Calu3 (cell line): ENCODE data around the gene MRPL19. TPM values are rescaled to one million over a fixed set of nuclear protein-coding genes. Genes with fewer than 3 reads are reported as not detected.

Experiments used
- BruUV-seq: library from RNA; stranded (reverse); fragments of 400-500 nt; replicated peaks from 2 replicates; lab custom pipeline; 2021; lab: Mats Ljungman, UMichigan
- CTCF ChIA-PET: fragments of 300-600 bp; sonication (Branson Sonifier 250); formaldehyde crosslinking; loops from one replicate; lab custom pipeline; 2022; ENCODE audit warnings: antibody characterized with exemption; lab: Charles Lee
- DNase-seq: peaks from one replicate; pipeline ENCODE4 v3.0.0; 2022
- H3K27ac Mint-ChIP-seq: one replicate; pipeline ENCODE4 v1.8.0; 2022; ENCODE audit warnings: mixed read lengths; ENCODE audit not compliant: unreplicated experiment
- H3K27me3 Mint-ChIP-seq: one replicate; pipeline ENCODE4 v1.8.0; 2022; ENCODE audit warnings: mixed read lengths; ENCODE audit not compliant: unreplicated experiment
- H3K36me3 Mint-ChIP-seq: one replicate; pipeline ENCODE4 v1.8.0; 2022; ENCODE audit warnings: mild to moderate bottlenecking, moderate library complexity, mixed read lengths; ENCODE audit not compliant: insufficient read depth, unreplicated experiment
- H3K4me1 Mint-ChIP-seq: one replicate; pipeline ENCODE4 v1.8.0; 2022; ENCODE audit warnings: mild to moderate bottlenecking, low read depth, mixed read lengths; ENCODE audit not compliant: unreplicated experiment
- H3K4me3 Mint-ChIP-seq: one replicate; pipeline ENCODE4 v1.8.0; 2022; ENCODE audit warnings: mild to moderate bottlenecking, low read depth, moderate library complexity, mixed read lengths; ENCODE audit not compliant: unreplicated experiment
- H3K9me3 Mint-ChIP-seq: one replicate; pipeline ENCODE4 v1.8.0; 2022; ENCODE audit warnings: low read depth, mixed read lengths; ENCODE audit not compliant: unreplicated experiment
- intact Hi-C: fragments of 100-400 bp; cut with micrococcal nuclease; formaldehyde crosslinking; loops from one replicate; pipeline ENCODE4 v1.10.0; 2022; ENCODE audit not compliant: unreplicated experiment
- total RNA-seq: library from RNA; stranded (reverse); gene quantifications from 2 replicates; pipeline ENCODE4 v1.2.3, GENCODE V29; 2022
- TF ChIP-seq, protein P1 (sequence below): fragments of 200-600 bp; IDR thresholded peaks from one replicate; pipeline ENCODE4 v1.8.0; 2022; ENCODE audit warnings: antibody characterized with exemption; ENCODE audit not compliant: unreplicated experiment

Gene MRPL19
- total RNA-seq, 1 experiment from 2014 or later, result 53.3 TPM

- H3K36me3 Mint-ChIP-seq, result no peaks in the 10 kb centered on the region
- no TSS peak for BruUV-seq
- DNase-seq, result no peak
- H3K4me1 Mint-ChIP-seq, result no peaks in the 10 kb centered on the region
- H3K27me3 Mint-ChIP-seq, result peaks cover 18% of the 10 kb centered on the region
- CTCF ChIA-PET, result interaction anchor here (1.0 to 1.7 kb wide), 3 partner anchors 9 to 76 kb away, joined by 3 to 10 read pairs (median 4); partner anchors contain the start of gene MRPL19
- H3K4me3 Mint-ChIP-seq, result no peak overlapping the region
- H3K9me3 Mint-ChIP-seq, result no peaks in the 10 kb centered on the region
- TF ChIP-seq, protein P1, sequence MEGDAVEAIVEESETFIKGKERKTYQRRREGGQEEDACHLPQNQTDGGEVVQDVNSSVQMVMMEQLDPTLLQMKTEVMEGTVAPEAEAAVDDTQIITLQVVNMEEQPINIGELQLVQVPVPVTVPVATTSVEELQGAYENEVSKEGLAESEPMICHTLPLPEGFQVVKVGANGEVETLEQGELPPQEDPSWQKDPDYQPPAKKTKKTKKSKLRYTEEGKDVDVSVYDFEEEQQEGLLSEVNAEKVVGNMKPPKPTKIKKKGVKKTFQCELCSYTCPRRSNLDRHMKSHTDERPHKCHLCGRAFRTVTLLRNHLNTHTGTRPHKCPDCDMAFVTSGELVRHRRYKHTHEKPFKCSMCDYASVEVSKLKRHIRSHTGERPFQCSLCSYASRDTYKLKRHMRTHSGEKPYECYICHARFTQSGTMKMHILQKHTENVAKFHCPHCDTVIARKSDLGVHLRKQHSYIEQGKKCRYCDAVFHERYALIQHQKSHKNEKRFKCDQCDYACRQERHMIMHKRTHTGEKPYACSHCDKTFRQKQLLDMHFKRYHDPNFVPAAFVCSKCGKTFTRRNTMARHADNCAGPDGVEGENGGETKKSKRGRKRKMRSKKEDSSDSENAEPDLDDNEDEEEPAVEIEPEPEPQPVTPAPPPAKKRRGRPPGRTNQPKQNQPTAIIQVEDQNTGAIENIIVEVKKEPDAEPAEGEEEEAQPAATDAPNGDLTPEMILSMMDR, result no peak
- intact Hi-C loops, result loop anchor here (1.0 kb wide), 1 partner anchor 76 kb away; no protein-coding TSS in a partner anchor
- H3K27ac Mint-ChIP-seq, result no peak overlapping the region
These were observed 69.8 kb downstream of the MRPL19 start for GRCh38 chr2:75716406-75716805.

DNA sequence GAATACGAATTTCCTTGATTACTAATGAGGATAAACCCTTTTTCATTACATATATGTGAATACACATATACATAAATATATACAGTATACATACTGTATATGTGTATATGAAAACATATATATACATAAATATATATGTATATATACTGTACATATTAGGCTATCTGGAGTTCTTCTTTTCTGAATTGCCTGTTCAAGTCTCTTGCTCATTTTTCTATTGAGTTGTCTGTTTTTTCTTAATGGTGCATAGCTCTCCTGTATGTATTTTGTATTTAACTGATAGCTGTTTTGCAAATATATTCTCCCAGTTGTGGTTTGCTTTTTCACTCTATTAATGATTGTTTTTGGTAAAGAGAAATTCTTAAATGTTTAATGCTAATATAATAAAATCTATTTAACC, 73.0 kb downstream of the MRPL19 start:
- H3K27me3 Mint-ChIP-seq, result peaks cover 37% of the 10 kb centered on the region
- no peaks in the 10 kb centered on the region for H3K4me1 Mint-ChIP-seq
- H3K27ac Mint-ChIP-seq, result no peak overlapping the region
- H3K4me3 Mint-ChIP-seq, result no peak overlapping the region
- no TSS peak for BruUV-seq
- no peak for DNase-seq
- CTCF ChIA-PET, result no interaction called here
- H3K36me3 Mint-ChIP-seq, result no peaks in the 10 kb centered on the region
- TF ChIP-seq, protein P1, result no peak
- H3K9me3 Mint-ChIP-seq, result no peaks in the 10 kb centered on the region
- intact Hi-C loops, result no loop called here

- intact Hi-C loops, result no loop called here
- no peak for DNase-seq
- no peak overlapping the region for H3K4me3 Mint-ChIP-seq
- H3K4me1 Mint-ChIP-seq, result no peaks in the 10 kb centered on the region
- TF ChIP-seq, protein P1, result no peak
- CTCF ChIA-PET, result no interaction called here
- H3K27me3 Mint-ChIP-seq, result peaks cover 28% of the 10 kb centered on the region
- no peaks in the 10 kb centered on the region for H3K36me3 Mint-ChIP-seq
- no TSS peak for BruUV-seq
- H3K27ac Mint-ChIP-seq, result no peak overlapping the region
- H3K9me3 Mint-ChIP-seq, result no peaks in the 10 kb centered on the region
These were observed 73.9 kb downstream of the MRPL19 start for GRCh38 chr2:75720525-75720924.

GRCh38 chr2:75722687-75723086, 76.1 kb downstream of the MRPL19 start:
- Mint-ChIP-seq H3K27me3 (peaks cover 22% of the 10 kb centered on the region), H3K9me3 (no peaks in the 10 kb centered on the region), H3K4me3 (no peak overlapping the region), H3K36me3 (no peaks in the 10 kb centered on the region), H3K4me1 (no peaks in the 10 kb centered on the region), H3K27ac (no peak overlapping the region)
- TF ChIP-seq, protein P1, result no peak
- BruUV-seq, result no TSS peak
- no peak for DNase-seq
- CTCF ChIA-PET, result interaction anchor here (0.7 kb wide), 1 partner anchor 89 kb away, joined by 3 read pairs; no protein-coding TSS in a partner anchor
- intact Hi-C loops, result no loop called here
